Activated T-helper 1 cell treated with anti-CD3 and anti-CD28 coated beads, Interleukin-12 subunit alpha, Interleukin-12 subunit beta, Interleukin-2, Interleukin-4 antibody, amounts not matched to agents 30 ng/mL and 10 ng/mL and 1 ng/mL, durations not matched to agents 14 hours and 24 hours and 36 hours (primary cell): ENCODE data around the gene CCDC137. TPM values are rescaled to one million over a fixed set of nuclear protein-coding genes. Genes with fewer than 3 reads are reported as not detected.
A peak's percentile ranks its signal among the peaks of the same experiment; 100 is the strongest.

Experiments
- DNase-seq: peaks from one replicate; pipeline ENCODE4 v3.0.0; 2021; ENCODE audit warnings: low spot score
- H3K27ac Mint-ChIP-seq: one replicate; pipeline ENCODE4 v1.8.0; 2021; ENCODE audit warnings: mild to moderate bottlenecking, mixed read lengths
- H3K27me3 Mint-ChIP-seq: one replicate; pipeline ENCODE4 v1.8.0; 2022; ENCODE audit warnings: mild to moderate bottlenecking, moderate library complexity, mixed read lengths; ENCODE audit not compliant: insufficient read depth
- H3K36me3 Mint-ChIP-seq: one replicate; pipeline ENCODE4 v1.8.0; 2021; ENCODE audit warnings: low read depth, mixed read lengths
- H3K4me1 Mint-ChIP-seq: one replicate; pipeline ENCODE4 v1.8.0; 2021; ENCODE audit warnings: low read depth, mixed read lengths
- H3K4me3 Mint-ChIP-seq: one replicate; pipeline ENCODE4 v1.8.0; 2021; ENCODE audit warnings: mild to moderate bottlenecking, moderate library complexity, mixed read lengths
- H3K9me3 Mint-ChIP-seq: one replicate; pipeline ENCODE4 v1.8.0; 2021; ENCODE audit warnings: mixed read lengths
- intact Hi-C: fragments of 100-400 bp; cut with micrococcal nuclease; formaldehyde crosslinking; loops from one replicate; pipeline ENCODE4 v1.15.1; 2024
- total RNA-seq: library from RNA; stranded (reverse); gene quantifications from 2 replicates; pipeline ENCODE4 v1.2.3, GENCODE V29; 2022

The CCDC137 gene
- total RNA-seq, 1 donor from 2014 or later, result 59.3 TPM

GRCh38 chr17:81641825-81642489 lies 24.6 kb upstream of the CCDC137 start:
- Mint-ChIP-seq H3K4me3 (no peak overlapping the region), H3K9me3 (no peaks in the 10 kb centered on the region), H3K27me3 (peaks cover 8% of the 10 kb centered on the region), H3K27ac (no peak overlapping the region), H3K36me3 (no peaks in the 10 kb centered on the region), H3K4me1 (no peaks in the 10 kb centered on the region)
- intact Hi-C loops, result no loop called here
- no peak for DNase-seq

GRCh38 chr17:81644496-81644895 lies 22.0 kb upstream of the CCDC137 start:
- Mint-ChIP-seq H3K27me3 (peaks cover 26% of the 10 kb centered on the region), H3K36me3 (no peaks in the 10 kb centered on the region), H3K4me1 (no peaks in the 10 kb centered on the region), H3K27ac (no peak overlapping the region), H3K9me3 (no peaks in the 10 kb centered on the region), H3K4me3 (no peak overlapping the region)
- no peak for DNase-seq
- intact Hi-C loops, result no loop called here

- no peaks in the 10 kb centered on the region for H3K36me3 Mint-ChIP-seq
- no peak overlapping the region for H3K4me3 Mint-ChIP-seq
- H3K9me3 Mint-ChIP-seq, result no peaks in the 10 kb centered on the region
- H3K27ac Mint-ChIP-seq, result no peak overlapping the region
- H3K27me3 Mint-ChIP-seq, result peaks cover 26% of the 10 kb centered on the region
- DNase-seq, result no peak
- no peaks in the 10 kb centered on the region for H3K4me1 Mint-ChIP-seq
- intact Hi-C loops, result no loop called here
Measured at GRCh38 chr17:81644976-81645952, 21.3 kb upstream of the CCDC137 start.

GRCh38 chr17:81646869-81647600 lies 19.5 kb upstream of the CCDC137 start:
- Mint-ChIP-seq H3K4me1 (no peaks in the 10 kb centered on the region), H3K9me3 (no peaks in the 10 kb centered on the region), H3K27me3 (peaks cover 23% of the 10 kb centered on the region), H3K27ac (no peak overlapping the region), H3K36me3 (no peaks in the 10 kb centered on the region), H3K4me3 (no peak overlapping the region)
- no peak for DNase-seq
- intact Hi-C loops, result no loop called here

- intact Hi-C loops, result no loop called here
- Mint-ChIP-seq H3K9me3 (no peaks in the 10 kb centered on the region), H3K4me3 (no peak overlapping the region), H3K4me1 (no peaks in the 10 kb centered on the region), H3K27ac (no peak overlapping the region), H3K27me3 (peaks cover 23% of the 10 kb centered on the region), H3K36me3 (no peaks in the 10 kb centered on the region)
- no peak for DNase-seq
Measured at GRCh38 chr17:81647640-81648012, 18.9 kb upstream of the CCDC137 start.

GRCh38 chr17:81648013-81648706 lies 18.4 kb upstream of the CCDC137 start:
- Mint-ChIP-seq H3K36me3 (no peaks in the 10 kb centered on the region), H3K9me3 (no peaks in the 10 kb centered on the region), H3K27ac (no peak overlapping the region), H3K4me1 (peaks cover 2% of the 10 kb centered on the region), H3K27me3 (peaks cover 23% of the 10 kb centered on the region), H3K4me3 (no peak overlapping the region)
- intact Hi-C loops, result no loop called here
- DNase-seq, result no peak

GRCh38 chr17:81648707-81649085 lies 17.8 kb upstream of the CCDC137 start:
- no peak overlapping the region for H3K27ac Mint-ChIP-seq
- H3K27me3 Mint-ChIP-seq, result peaks cover 23% of the 10 kb centered on the region

GRCh38 chr17:81650951-81651350 lies 15.6 kb upstream of the CCDC137 start:
- H3K4me1 Mint-ChIP-seq, result peaks cover 13% of the 10 kb centered on the region
- no peaks in the 10 kb centered on the region for H3K9me3 Mint-ChIP-seq
- intact Hi-C loops, result no loop called here
- H3K4me3 Mint-ChIP-seq, result no peak overlapping the region
- no peaks in the 10 kb centered on the region for H3K36me3 Mint-ChIP-seq
- H3K27ac Mint-ChIP-seq, result no peak overlapping the region
- no peak for DNase-seq
- peaks cover 23% of the 10 kb centered on the region for H3K27me3 Mint-ChIP-seq

More at GRCh38 chr17:81648707-81649085, 17.8 kb upstream of the CCDC137 start:
- Mint-ChIP-seq H3K9me3 (no peaks in the 10 kb centered on the region), H3K4me3 (no peak overlapping the region), H3K4me1 (peaks cover 7% of the 10 kb centered on the region), H3K36me3 (no peaks in the 10 kb centered on the region)
- intact Hi-C loops, result no loop called here
- DNase-seq, result no peak

GRCh38 chr17:81651692-81652091 lies 14.8 kb upstream of the CCDC137 start:
- Mint-ChIP-seq H3K9me3 (no peaks in the 10 kb centered on the region), H3K4me3 (peak overlapping the region; percentile 5), H3K36me3 (no peaks in the 10 kb centered on the region), H3K27me3 (peaks cover 22% of the 10 kb centered on the region), H3K4me1 (peaks cover 13% of the 10 kb centered on the region), H3K27ac (no peak overlapping the region)
- DNase-seq, result no peak
- intact Hi-C loops, result no loop called here

- Mint-ChIP-seq H3K4me1 (peaks cover 20% of the 10 kb centered on the region), H3K27me3 (peaks cover 11% of the 10 kb centered on the region), H3K27ac (peak overlapping the region; percentile 68), H3K9me3 (no peaks in the 10 kb centered on the region), H3K36me3 (no peaks in the 10 kb centered on the region), H3K4me3 (peak overlapping the region; percentile 81)
- DNase-seq, result no peak
- intact Hi-C loops, result no loop called here
Measured at GRCh38 chr17:81652906-81653771, 13.4 kb upstream of the CCDC137 start.

- intact Hi-C loops, result no loop called here
- no peak for DNase-seq
- no peak overlapping the region for H3K27ac Mint-ChIP-seq
- no peak overlapping the region for H3K4me3 Mint-ChIP-seq
- H3K4me1 Mint-ChIP-seq, result peaks cover 20% of the 10 kb centered on the region
- H3K36me3 Mint-ChIP-seq, result no peaks in the 10 kb centered on the region
- no peaks in the 10 kb centered on the region for H3K27me3 Mint-ChIP-seq
- H3K9me3 Mint-ChIP-seq, result no peaks in the 10 kb centered on the region
Measured at GRCh38 chr17:81655378-81656117, 11.0 kb upstream of the CCDC137 start.
